K562 (cell line): Measurements from ENCODE around the gene TAP2. TPM values are rescaled to one million over a fixed set of nuclear protein-coding genes. Genes with fewer than 3 reads are reported as not detected.

ENCODE experiments used
- HNRNPK ChIP-seq: fragments of 200-400 bp; formaldehyde crosslinking; IDR thresholded peaks from one replicate; pipeline ENCODE4 v1.6.1; 2018; ENCODE audit warnings: mild to moderate bottlenecking, low read depth, low read length; ENCODE audit not compliant: poor library complexity, severe bottlenecking
- NFATC3 ChIP-seq: fragments of 450-650 bp; IDR thresholded peaks from 2 replicates; pipeline ENCODE4 v1.6.1; 2017; ENCODE audit warnings: mild to moderate bottlenecking
- TRIM24 ChIP-seq, 2 experiments: fragments of 450-650 bp; IDR thresholded peaks; 2 replicates each; pipeline ENCODE4 v1.6.1; 2016
- ZNF668 ChIP-seq: fragments of 250-450 bp; sonication (Bioruptor Pico); IDR thresholded peaks from 2 replicates; pipeline ENCODE4 v1.8.0; 2022; ENCODE audit warnings: mild to moderate bottlenecking, inconsistent platforms
- polyA plus RNA-seq, 8 experiments: library from polyadenylated mRNA; depleted of rRNA in 4 of 8; stranded (reverse) in 5 of 8; unstranded in 3 of 8; fragments of >200 nt; fragmentation: Nextera tagmentation in 2 of 8; fragmentation: Illumina TruSeq in 1 of 8; extraction: Ambion mirVana in 2 of 8; extraction: Trizol in 1 of 8; gene quantifications; 2 replicates each; pipeline versions ENCODE4 v1.2.1 to v1.2.3, GENCODE V29; 2011 to 2014; ENCODE audit warnings: inconsistent platforms in 1 of 8, missing spikeins in 1 of 8
- total RNA-seq, 7 experiments: library from RNA; depleted of rRNA in 6 of 7; stranded (reverse); fragments of >200 nt in 6 of 7; fragmentation: Illumina TruSeq in 2 of 7; extraction: Trizol in 2 of 7; gene quantifications; 2 replicates each; pipeline versions ENCODE4 v1.2.1 to v1.2.3, GENCODE V29; 2011 to 2021; ENCODE audit warnings: low replicate concordance in 1 of 7
- TF ChIP-seq, protein P1 (sequence below): fragments of 250-450 bp; sonication (Bioruptor Pico); IDR thresholded peaks from 2 replicates; pipeline ENCODE4 v1.4.0; 2020
- TF ChIP-seq, protein P2 (sequence below): fragments of 450-650 bp; IDR thresholded peaks from 2 replicates; pipeline ENCODE4 v1.6.1; 2017; ENCODE audit warnings: mild to moderate bottlenecking, moderate library complexity
- TF ChIP-seq, protein P3 (sequence below), 2 experiments: fragments of 450-650 bp; formaldehyde crosslinking in 1 of 2; IDR thresholded peaks; 2 replicates each; pipeline versions ENCODE4 v1.4.0 to v1.6.1; 2014 to 2020; ENCODE audit warnings: mild to moderate bottlenecking in 2 of 2, borderline replicate concordance in 1 of 2, low read depth in 1 of 2

Gene TAP2
- total and polyA plus RNA-seq, 9 of the 15 experiments (the other 6 are each of a cell fraction or from before 2014, with no cell fraction given): 2.0 to 53.5 (median 19.6) TPM

DNA sequence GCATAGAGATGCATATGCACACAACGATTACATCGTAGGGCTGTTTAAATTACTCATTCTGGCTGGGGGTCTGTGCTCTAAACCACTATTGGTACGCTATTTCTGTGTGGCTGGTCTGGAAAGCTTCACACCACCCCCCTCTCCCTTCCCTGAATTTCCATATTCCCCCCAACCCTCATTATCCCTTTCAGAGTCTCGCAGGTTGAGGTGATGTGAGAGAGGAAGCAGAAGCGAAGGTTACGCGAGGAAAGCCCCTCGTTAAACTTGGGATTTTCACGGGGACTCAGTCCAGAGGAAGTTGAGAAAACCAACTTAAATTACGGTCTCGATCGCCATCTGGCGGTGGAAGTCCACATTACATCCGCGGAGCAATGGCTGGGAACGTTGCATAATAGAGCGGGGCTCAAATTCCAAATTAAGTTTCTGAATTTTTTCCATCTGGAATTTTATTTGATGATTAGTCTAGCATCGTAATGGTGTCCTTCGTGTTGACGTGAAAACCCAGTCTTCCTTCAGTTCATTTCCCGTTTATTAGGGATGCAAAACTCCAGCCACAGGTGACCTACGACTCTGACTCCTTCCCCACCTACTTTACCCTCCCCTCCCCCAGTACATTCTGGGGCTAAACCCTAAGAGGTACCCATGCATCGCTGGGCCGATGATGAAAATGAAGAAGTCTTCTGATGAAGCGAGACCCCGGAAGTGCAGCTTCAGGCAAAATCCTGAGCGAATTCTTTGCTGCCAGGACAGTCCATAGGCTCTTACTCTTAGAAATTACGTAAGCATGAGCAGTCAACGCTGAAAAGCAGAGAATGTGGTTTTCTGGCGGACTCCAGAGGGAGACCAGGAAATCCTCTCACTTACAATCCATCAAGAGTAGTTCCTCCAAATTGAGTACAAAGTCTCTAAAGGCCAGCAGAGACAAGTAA, 41.4 kb downstream of the TAP2 start (continued):
- TF ChIP-seq, protein P1, sequence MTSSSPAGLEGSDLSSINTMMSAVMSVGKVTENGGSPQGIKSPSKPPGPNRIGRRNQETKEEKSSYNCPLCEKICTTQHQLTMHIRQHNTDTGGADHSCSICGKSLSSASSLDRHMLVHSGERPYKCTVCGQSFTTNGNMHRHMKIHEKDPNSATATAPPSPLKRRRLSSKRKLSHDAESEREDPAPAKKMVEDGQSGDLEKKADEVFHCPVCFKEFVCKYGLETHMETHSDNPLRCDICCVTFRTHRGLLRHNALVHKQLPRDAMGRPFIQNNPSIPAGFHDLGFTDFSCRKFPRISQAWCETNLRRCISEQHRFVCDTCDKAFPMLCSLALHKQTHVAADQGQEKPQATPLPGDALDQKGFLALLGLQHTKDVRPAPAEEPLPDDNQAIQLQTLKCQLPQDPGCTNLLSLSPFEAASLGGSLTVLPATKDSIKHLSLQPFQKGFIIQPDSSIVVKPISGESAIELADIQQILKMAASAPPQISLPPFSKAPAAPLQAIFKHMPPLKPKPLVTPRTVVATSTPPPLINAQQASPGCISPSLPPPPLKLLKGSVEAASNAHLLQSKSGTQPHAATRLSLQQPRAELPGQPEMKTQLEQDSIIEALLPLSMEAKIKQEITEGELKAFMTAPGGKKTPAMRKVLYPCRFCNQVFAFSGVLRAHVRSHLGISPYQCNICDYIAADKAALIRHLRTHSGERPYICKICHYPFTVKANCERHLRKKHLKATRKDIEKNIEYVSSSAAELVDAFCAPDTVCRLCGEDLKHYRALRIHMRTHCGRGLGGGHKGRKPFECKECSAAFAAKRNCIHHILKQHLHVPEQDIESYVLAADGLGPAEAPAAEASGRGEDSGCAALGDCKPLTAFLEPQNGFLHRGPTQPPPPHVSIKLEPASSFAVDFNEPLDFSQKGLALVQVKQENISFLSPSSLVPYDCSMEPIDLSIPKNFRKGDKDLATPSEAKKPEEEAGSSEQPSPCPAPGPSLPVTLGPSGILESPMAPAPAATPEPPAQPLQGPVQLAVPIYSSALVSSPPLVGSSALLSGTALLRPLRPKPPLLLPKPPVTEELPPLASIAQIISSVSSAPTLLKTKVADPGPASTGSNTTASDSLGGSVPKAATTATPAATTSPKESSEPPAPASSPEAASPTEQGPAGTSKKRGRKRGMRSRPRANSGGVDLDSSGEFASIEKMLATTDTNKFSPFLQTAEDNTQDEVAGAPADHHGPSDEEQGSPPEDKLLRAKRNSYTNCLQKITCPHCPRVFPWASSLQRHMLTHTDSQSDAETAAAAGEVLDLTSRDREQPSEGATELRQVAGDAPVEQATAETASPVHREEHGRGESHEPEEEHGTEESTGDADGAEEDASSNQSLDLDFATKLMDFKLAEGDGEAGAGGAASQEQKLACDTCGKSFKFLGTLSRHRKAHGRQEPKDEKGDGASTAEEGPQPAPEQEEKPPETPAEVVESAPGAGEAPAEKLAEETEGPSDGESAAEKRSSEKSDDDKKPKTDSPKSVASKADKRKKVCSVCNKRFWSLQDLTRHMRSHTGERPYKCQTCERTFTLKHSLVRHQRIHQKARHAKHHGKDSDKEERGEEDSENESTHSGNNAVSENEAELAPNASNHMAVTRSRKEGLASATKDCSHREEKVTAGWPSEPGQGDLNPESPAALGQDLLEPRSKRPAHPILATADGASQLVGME (CRISPR knock-in tag): no peak
- TF ChIP-seq HNRNPK (no peak), NFATC3 (no peak), TRIM24 (IDR thresholded peaks at IDR 0.05) (no peak), ZNF668 (no peak)
- TF ChIP-seq, protein P2, sequence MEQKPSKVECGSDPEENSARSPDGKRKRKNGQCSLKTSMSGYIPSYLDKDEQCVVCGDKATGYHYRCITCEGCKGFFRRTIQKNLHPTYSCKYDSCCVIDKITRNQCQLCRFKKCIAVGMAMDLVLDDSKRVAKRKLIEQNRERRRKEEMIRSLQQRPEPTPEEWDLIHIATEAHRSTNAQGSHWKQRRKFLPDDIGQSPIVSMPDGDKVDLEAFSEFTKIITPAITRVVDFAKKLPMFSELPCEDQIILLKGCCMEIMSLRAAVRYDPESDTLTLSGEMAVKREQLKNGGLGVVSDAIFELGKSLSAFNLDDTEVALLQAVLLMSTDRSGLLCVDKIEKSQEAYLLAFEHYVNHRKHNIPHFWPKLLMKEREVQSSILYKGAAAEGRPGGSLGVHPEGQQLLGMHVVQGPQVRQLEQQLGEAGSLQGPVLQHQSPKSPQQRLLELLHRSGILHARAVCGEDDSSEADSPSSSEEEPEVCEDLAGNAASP: no peak
- TF ChIP-seq, protein P3, sequence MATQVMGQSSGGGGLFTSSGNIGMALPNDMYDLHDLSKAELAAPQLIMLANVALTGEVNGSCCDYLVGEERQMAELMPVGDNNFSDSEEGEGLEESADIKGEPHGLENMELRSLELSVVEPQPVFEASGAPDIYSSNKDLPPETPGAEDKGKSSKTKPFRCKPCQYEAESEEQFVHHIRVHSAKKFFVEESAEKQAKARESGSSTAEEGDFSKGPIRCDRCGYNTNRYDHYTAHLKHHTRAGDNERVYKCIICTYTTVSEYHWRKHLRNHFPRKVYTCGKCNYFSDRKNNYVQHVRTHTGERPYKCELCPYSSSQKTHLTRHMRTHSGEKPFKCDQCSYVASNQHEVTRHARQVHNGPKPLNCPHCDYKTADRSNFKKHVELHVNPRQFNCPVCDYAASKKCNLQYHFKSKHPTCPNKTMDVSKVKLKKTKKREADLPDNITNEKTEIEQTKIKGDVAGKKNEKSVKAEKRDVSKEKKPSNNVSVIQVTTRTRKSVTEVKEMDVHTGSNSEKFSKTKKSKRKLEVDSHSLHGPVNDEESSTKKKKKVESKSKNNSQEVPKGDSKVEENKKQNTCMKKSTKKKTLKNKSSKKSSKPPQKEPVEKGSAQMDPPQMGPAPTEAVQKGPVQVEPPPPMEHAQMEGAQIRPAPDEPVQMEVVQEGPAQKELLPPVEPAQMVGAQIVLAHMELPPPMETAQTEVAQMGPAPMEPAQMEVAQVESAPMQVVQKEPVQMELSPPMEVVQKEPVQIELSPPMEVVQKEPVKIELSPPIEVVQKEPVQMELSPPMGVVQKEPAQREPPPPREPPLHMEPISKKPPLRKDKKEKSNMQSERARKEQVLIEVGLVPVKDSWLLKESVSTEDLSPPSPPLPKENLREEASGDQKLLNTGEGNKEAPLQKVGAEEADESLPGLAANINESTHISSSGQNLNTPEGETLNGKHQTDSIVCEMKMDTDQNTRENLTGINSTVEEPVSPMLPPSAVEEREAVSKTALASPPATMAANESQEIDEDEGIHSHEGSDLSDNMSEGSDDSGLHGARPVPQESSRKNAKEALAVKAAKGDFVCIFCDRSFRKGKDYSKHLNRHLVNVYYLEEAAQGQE (IDR thresholded peaks at IDR 0.05; ENCODE audit: borderline replicate concordance): peak; percentile 59; the same call in 1 of the 2 replicates
- TF ChIP-seq, protein P3 (CRISPR knock-in tag; IDR thresholded peaks at IDR 0.05; ENCODE audit: low read depth): no peak
